Neural cell (in vitro differentiated cells): ENCODE data around the gene FNDC1. TPM values are rescaled to one million over a fixed set of nuclear protein-coding genes. Genes with fewer than 3 reads are reported as not detected.

Source experiments
- H2AFZ ChIP-seq: fragments of 200-600, 300-800 bp; sonication (generic), shearing (Covaris generic); 2 replicates; pipeline ENCODE4 v1.6.0; 2014; ENCODE audit warnings: low read depth, mild to moderate bottlenecking, antibody characterized with exemption, low read length, moderate library complexity
- H3F3A ChIP-seq: fragments of 200-600 bp; shearing (Covaris generic); 2 replicates; pipeline ENCODE4 v1.6.1; 2016; ENCODE audit warnings: mild to moderate bottlenecking, moderate library complexity, mixed read lengths, antibody characterized with exemption, low read length; ENCODE audit not compliant: insufficient read depth, poor library complexity, severe bottlenecking
- H3K27ac ChIP-seq: fragments of 200-600, 300-800 bp; sonication (generic), shearing (Covaris generic); 2 replicates; pipeline ENCODE4 v1.5.1; 2014; ENCODE audit warnings: mild to moderate bottlenecking, low read length, moderate library complexity
- H3K27me3 ChIP-seq: fragments of 300-800, 200-600 bp; sonication (generic), shearing (Covaris generic); 2 replicates; pipeline ENCODE4 v1.6.0; 2014; ENCODE audit warnings: mild to moderate bottlenecking, low read depth, low read length, moderate library complexity; ENCODE audit not compliant: insufficient read depth
- H3K36me3 ChIP-seq: fragments of 300-800, 200-600 bp; sonication (generic), shearing (Covaris generic); 2 replicates; pipeline ENCODE4 v1.5.1; 2014; ENCODE audit warnings: mild to moderate bottlenecking, antibody characterized with exemption, low read length, moderate library complexity; ENCODE audit not compliant: insufficient read depth
- H3K4me2 ChIP-seq: fragments of 300-800, 200-600 bp; sonication (generic), shearing (Covaris generic); 2 replicates; pipeline ENCODE4 v1.6.0; 2014; ENCODE audit warnings: mild to moderate bottlenecking, low read length
- H3K4me3 ChIP-seq: fragments of 300-800, 200-600 bp; sonication (generic), shearing (Covaris generic); 2 replicates; pipeline ENCODE4 v1.5.1; 2014; ENCODE audit warnings: mild to moderate bottlenecking, low read length, moderate library complexity
- H3K79me2 ChIP-seq: fragments of 200-600 bp; shearing (Covaris generic); replicated peaks from 2 replicates; pipeline ENCODE4 v1.6.0; 2014; ENCODE audit warnings: mild to moderate bottlenecking, low read length, moderate library complexity; ENCODE audit not compliant: insufficient read depth
- H3K9ac ChIP-seq: fragments of 300-800, 200-600 bp; sonication (generic), shearing (Covaris generic); 2 replicates; pipeline ENCODE4 v1.6.1; 2016; ENCODE audit warnings: mild to moderate bottlenecking, low read length, mixed read lengths
- H3K9me2 ChIP-seq: fragments of 200-600 bp; shearing (Covaris generic); 2 replicates; pipeline ENCODE4 v1.6.1; 2016; ENCODE audit warnings: mild to moderate bottlenecking, low read length, mixed read lengths; ENCODE audit not compliant: insufficient read depth
- H3K9me3 ChIP-seq: fragments of 200-600, 300-800 bp; sonication (generic), shearing (Covaris generic); 2 replicates; pipeline ENCODE4 v1.6.1; 2016; ENCODE audit warnings: mild to moderate bottlenecking, mixed run types, low read length, moderate library complexity, mixed read lengths
- H4K20me1 ChIP-seq: fragments of 200-600 bp; shearing (Covaris generic); 2 replicates; pipeline ENCODE4 v1.6.1; 2016; ENCODE audit warnings: mild to moderate bottlenecking, mixed run types; ENCODE audit not compliant: insufficient read depth
- EZH2 ChIP-seq: fragments of 200-600, 300-800 bp; shearing (Covaris generic), sonication (generic); IDR thresholded peaks from 2 replicates; pipeline ENCODE4 v1.6.1; 2014; ENCODE audit warnings: antibody characterized with exemption, low read length, borderline replicate concordance, mild to moderate bottlenecking; ENCODE audit not compliant: insufficient read depth, poor library complexity, severe bottlenecking
- MXI1 ChIP-seq: fragments of 450-650 bp; conservative IDR thresholded peaks from 2 replicates; pipeline ENCODE4 v1.6.1; 2014; ENCODE audit warnings: antibody characterized with exemption, mild to moderate bottlenecking; ENCODE audit not compliant: poor library complexity, severe bottlenecking
- RAD21 ChIP-seq: fragments of 450-650 bp; conservative IDR thresholded peaks from 2 replicates; pipeline ENCODE4 v1.6.1; 2014; ENCODE audit warnings: antibody characterized with exemption, mild to moderate bottlenecking, moderate library complexity
- REST ChIP-seq: IDR thresholded peaks from 2 replicates; pipeline ENCODE4 v1.6.1; 2012; ENCODE audit warnings: borderline replicate concordance
- SMC3 ChIP-seq: fragments of 450-650 bp; conservative IDR thresholded peaks from 2 replicates; pipeline ENCODE4 v1.6.1; 2014; ENCODE audit warnings: antibody characterized with exemption, mild to moderate bottlenecking, moderate library complexity; ENCODE audit not compliant: poor library complexity
- TAF1 ChIP-seq: IDR thresholded peaks from 2 replicates; pipeline ENCODE4 v1.6.1; 2012; ENCODE audit warnings: low read depth
- polyA plus RNA-seq: library from polyadenylated mRNA; depleted of rRNA; stranded (reverse); fragments of >200 nt; gene quantifications from 2 replicates; pipeline ENCODE4 v1.2.3, GENCODE V29; 2014
- TF ChIP-seq, protein P1 (sequence below): fragments of 450-650 bp; IDR thresholded peaks from 2 replicates; pipeline ENCODE4 v1.5.1; 2014; ENCODE audit warnings: antibody characterized with exemption, mild to moderate bottlenecking, moderate library complexity; ENCODE audit not compliant: poor library complexity, severe bottlenecking

Gene FNDC1
- polyA plus RNA-seq, 1 donor from 2014 or later: not detected

- H3K9ac ChIP-seq: no peak overlapping the region
- no peak overlapping the region for H3K4me3 ChIP-seq
- H3K79me2 ChIP-seq: no peaks in the 10 kb centered on the region
- no peaks in the 10 kb centered on the region for H3K9me3 ChIP-seq
- TF ChIP-seq, protein P1, sequence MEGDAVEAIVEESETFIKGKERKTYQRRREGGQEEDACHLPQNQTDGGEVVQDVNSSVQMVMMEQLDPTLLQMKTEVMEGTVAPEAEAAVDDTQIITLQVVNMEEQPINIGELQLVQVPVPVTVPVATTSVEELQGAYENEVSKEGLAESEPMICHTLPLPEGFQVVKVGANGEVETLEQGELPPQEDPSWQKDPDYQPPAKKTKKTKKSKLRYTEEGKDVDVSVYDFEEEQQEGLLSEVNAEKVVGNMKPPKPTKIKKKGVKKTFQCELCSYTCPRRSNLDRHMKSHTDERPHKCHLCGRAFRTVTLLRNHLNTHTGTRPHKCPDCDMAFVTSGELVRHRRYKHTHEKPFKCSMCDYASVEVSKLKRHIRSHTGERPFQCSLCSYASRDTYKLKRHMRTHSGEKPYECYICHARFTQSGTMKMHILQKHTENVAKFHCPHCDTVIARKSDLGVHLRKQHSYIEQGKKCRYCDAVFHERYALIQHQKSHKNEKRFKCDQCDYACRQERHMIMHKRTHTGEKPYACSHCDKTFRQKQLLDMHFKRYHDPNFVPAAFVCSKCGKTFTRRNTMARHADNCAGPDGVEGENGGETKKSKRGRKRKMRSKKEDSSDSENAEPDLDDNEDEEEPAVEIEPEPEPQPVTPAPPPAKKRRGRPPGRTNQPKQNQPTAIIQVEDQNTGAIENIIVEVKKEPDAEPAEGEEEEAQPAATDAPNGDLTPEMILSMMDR: no peak
- TF ChIP-seq SMC3: no peak
- TF ChIP-seq MXI1: no peak
- TF ChIP-seq TAF1: no peak
- TF ChIP-seq EZH2: no peak
- TF ChIP-seq REST: no peak
- no peaks in the 10 kb centered on the region for H3K36me3 ChIP-seq
- H3K9me2 ChIP-seq: no peaks in the 10 kb centered on the region
- no peak overlapping the region for H3K4me2 ChIP-seq
- no peaks in the 10 kb centered on the region for H3K27me3 ChIP-seq
- no peak overlapping the region for H3K27ac ChIP-seq
- H4K20me1 ChIP-seq: no peaks in the 10 kb centered on the region
- no peak overlapping the region for H2AFZ ChIP-seq
- H3F3A ChIP-seq: no peaks in the 10 kb centered on the region
Measured at GRCh38 chr6:159304641-159305040, 135.4 kb downstream of the FNDC1 start.

GRCh38 chr6:159305159-159305558 lies 136.0 kb downstream of the FNDC1 start:
- no peaks in the 10 kb centered on the region for H3K9me3 ChIP-seq
- H3K9ac ChIP-seq: no peak overlapping the region
- H3K27me3 ChIP-seq: no peaks in the 10 kb centered on the region
- no peaks in the 10 kb centered on the region for H3F3A ChIP-seq
- no peaks in the 10 kb centered on the region for H3K9me2 ChIP-seq
- no peak overlapping the region for H2AFZ ChIP-seq
- no peaks in the 10 kb centered on the region for H3K36me3 ChIP-seq
- H3K79me2 ChIP-seq: no peaks in the 10 kb centered on the region
- H3K4me3 ChIP-seq: no peak overlapping the region
- no peak overlapping the region for H3K27ac ChIP-seq
- TF ChIP-seq EZH2: no peak
- no peak for TF ChIP-seq MXI1
- TF ChIP-seq RAD21: no peak
- TF ChIP-seq REST: no peak
- TF ChIP-seq TAF1: no peak
- TF ChIP-seq SMC3: no peak
- H4K20me1 ChIP-seq: no peaks in the 10 kb centered on the region
- H3K4me2 ChIP-seq: no peak overlapping the region
